Measurements from ENCODE around the gene CPN1. TPM values are rescaled to one million over a fixed set of nuclear protein-coding genes. Genes with fewer than 3 reads are reported as not detected.

Gene CPN1
- total RNA-seq, 2 experiments from 2014 or later: not detected

GRCh38 chr10:99996671-99997648 is 84.7 kb downstream of the CPN1 start:
- Mint-ChIP-seq H3K27me3 (no peaks in the 10 kb centered on the region), H3K9me3 (no peaks in the 10 kb centered on the region), H3K27ac (no peak overlapping the region), H3K36me3 (ENCODE audit: low read depth) (no peaks in the 10 kb centered on the region), H3K4me3 (no peak overlapping the region), H3K4me1 (peaks cover 23% of the 10 kb centered on the region)
- DNase-seq: no peak
- ChIA-PET POLR2A (interaction anchor here (0.9 kb wide), 1 partner anchor 12 kb away, joined by 3 read pairs; the partner anchor contains the start of gene DNMBP), CTCF (interaction anchor here (0.6 to 2.6 kb wide), 4 partner anchors 9 to 151 kb away, joined by 4 to 13 read pairs (median 4); partner anchors contain the start of gene DNMBP)

DNA sequence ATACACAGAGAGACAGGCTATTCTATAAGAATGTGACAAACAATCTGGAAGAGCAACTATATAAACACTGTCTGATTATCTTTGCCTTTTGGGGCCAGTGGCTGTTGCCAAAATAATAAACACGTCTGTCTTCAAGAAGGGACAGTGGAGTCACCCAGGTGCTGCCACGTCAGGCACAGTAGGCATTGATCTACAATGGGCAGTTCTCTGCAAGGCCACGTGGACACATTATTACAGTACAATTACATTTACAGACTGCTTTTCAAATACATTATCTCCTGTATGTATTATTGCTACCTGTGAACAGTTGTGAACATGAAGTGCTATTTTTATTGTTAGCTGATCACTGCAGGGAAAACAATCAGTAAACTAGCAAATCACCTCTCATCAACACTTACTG is 86.0 kb downstream of the CPN1 start:
- Mint-ChIP-seq H3K27me3 (no peaks in the 10 kb centered on the region), H3K4me1 (peaks cover 23% of the 10 kb centered on the region), H3K36me3 (ENCODE audit: low read depth) (no peaks in the 10 kb centered on the region), H3K27ac (no peak overlapping the region), H3K9me3 (no peaks in the 10 kb centered on the region), H3K4me3 (no peak overlapping the region)
- DNase-seq: no peak
- POLR2A ChIA-PET: interaction anchor here (1.3 to 2.6 kb wide), 2 partner anchors 10 to 13 kb away, joined by 7 read pairs; partner anchors contain the start of gene DNMBP
- CTCF ChIA-PET: interaction anchor here (1.4 to 2.6 kb wide), 5 partner anchors 10 to 50 kb away, joined by 4 to 14 read pairs (median 6); partner anchors contain the start of gene DNMBP

DNA sequence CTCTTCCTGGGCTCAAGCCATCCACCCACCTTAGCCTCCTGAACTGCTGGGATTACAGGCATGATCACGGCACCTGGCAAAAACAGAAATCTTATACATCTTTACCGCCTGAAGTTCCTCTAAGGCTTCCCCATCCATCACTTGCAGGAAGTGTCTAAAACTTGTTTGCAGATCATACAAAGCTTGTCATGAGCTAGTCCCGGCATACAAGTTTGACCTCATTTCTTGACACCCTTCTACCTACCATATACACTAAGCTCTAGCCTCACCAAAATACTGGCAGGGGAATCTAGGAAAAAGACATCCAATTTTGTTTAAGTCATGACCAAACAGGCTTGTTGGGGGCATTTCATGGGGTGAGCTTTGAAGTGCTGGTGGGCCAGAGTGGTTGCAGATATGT is 86.4 kb downstream of the CPN1 start:
- CTCF ChIA-PET: interaction anchor here (1.3 to 2.6 kb wide), 5 partner anchors 10 to 50 kb away, joined by 3 to 14 read pairs (median 4); partner anchors contain the start of gene DNMBP
- Mint-ChIP-seq H3K27ac (no peak overlapping the region), H3K4me3 (no peak overlapping the region), H3K9me3 (no peaks in the 10 kb centered on the region), H3K36me3 (ENCODE audit: low read depth) (no peaks in the 10 kb centered on the region), H3K27me3 (no peaks in the 10 kb centered on the region), H3K4me1 (peaks cover 23% of the 10 kb centered on the region)
- no peak for DNase-seq
- POLR2A ChIA-PET: interaction anchor here (1.2 to 2.6 kb wide), 4 partner anchors 10 to 230 kb away, joined by 3 to 7 read pairs (median 5); partner anchors contain the start of gene DNMBP

- no peak overlapping the region for H3K27ac Mint-ChIP-seq
- CTCF ChIA-PET: interaction anchor here (0.6 to 2.6 kb wide), 9 partner anchors 10 to 149 kb away, joined by 3 to 14 read pairs (median 4); partner anchors contain the start of gene DNMBP
- POLR2A ChIA-PET: interaction anchor here (0.7 to 2.6 kb wide), 5 partner anchors 11 to 229 kb away, joined by 3 to 7 read pairs (median 3); partner anchors contain the start of gene DNMBP
- no peaks in the 10 kb centered on the region for H3K9me3 Mint-ChIP-seq
- H3K4me1 Mint-ChIP-seq: peaks cover 23% of the 10 kb centered on the region
- no peaks in the 10 kb centered on the region for H3K36me3 Mint-ChIP-seq (ENCODE audit: low read depth)
- no peak for DNase-seq
- no peaks in the 10 kb centered on the region for H3K27me3 Mint-ChIP-seq
- no peak overlapping the region for H3K4me3 Mint-ChIP-seq
Measured at GRCh38 chr10:99994801-99995200, 86.9 kb downstream of the CPN1 start.

DNA sequence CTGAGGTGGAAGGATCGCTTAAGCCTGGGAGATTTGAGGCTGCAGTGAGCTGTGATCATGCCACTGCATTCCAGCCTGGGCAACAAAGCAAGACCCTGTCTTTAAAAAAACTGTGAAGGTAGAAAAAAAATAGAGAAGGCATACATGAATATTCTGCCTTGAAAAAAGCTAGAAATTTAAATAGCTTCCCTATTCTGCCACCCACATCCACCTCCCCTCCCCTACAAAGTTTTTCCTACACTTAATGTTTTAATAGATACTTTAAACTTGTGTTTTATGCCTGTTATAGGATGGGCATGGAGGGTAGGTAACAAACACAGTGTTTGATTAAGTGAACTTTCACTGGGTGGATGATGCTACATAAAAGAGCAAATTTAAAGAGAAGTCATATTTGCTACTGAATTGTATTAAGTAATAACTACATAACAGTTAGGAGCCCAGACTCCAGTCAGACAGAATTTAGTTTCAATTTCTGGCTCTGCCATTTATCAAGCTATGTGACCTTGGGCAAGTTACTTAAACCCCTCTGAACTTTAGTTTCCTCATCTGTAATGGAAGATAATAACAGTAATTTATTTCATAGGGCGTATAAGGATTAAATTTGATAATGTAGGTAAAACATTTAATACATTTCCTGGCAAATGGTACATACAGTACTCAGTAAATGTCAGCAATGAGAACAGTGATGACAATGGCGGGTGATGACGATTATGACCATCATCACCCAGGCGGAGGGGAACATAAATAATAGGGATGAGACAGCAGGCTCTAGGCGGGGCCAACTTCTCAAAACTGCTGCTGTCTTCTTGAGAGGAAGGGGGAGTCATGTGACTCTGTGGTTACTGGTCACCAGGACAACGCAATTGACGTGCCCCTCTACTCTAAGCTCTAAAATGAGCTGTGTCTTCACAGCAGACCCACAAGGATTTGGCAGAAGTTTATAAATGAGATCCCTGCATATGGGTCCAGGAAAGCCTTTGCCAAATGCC is 87.7 kb downstream of the CPN1 start:
- no peak overlapping the region for H3K27ac Mint-ChIP-seq
- H3K27me3 Mint-ChIP-seq: no peaks in the 10 kb centered on the region
- ChIA-PET CTCF (interaction anchor here (0.6 to 2.6 kb wide), 9 partner anchors 9 to 148 kb away, joined by 3 to 14 read pairs (median 4); partner anchors contain the start of gene DNMBP), POLR2A (interaction anchor here (0.7 to 2.6 kb wide), 8 partner anchors 9 to 1526 kb away, joined by 3 to 7 read pairs (median 3); partner anchors contain the start of gene DNMBP)
- H3K4me1 Mint-ChIP-seq: peaks cover 20% of the 10 kb centered on the region
- H3K9me3 Mint-ChIP-seq: no peaks in the 10 kb centered on the region
- no peak overlapping the region for H3K4me3 Mint-ChIP-seq
- H3K36me3 Mint-ChIP-seq (ENCODE audit: low read depth): no peaks in the 10 kb centered on the region
- DNase-seq: peak; percentile 70

Other genes with a start within 250 kb of the CPN1 start
- gene DNMBP, start 71.9 kb downstream of the CPN1 start, total RNA-seq: 1 to 10 TPM; 4.8 to 5.1 TPM
- 10 to 100 TPM; 12.6 to 14.4 TPM for gene ERLIN1, start 104.2 kb upstream of the CPN1 start, total RNA-seq
- gene CHUK, start 147.7 kb upstream of the CPN1 start, total RNA-seq: 10 to 100 TPM; 23.6 to 24.7 TPM
- 10 to 100 TPM; 36.0 to 36.7 TPM for gene CWF19L1, start 185.8 kb upstream of the CPN1 start, total RNA-seq
- 10 to 100 TPM; 47.5 to 48.8 TPM for gene BLOC1S2, start 204.8 kb upstream of the CPN1 start, total RNA-seq
- gene PKD2L1, start 248.4 kb upstream of the CPN1 start, total RNA-seq: under 1 TPM in 1 of 2 experiments, not detected in 1; 0.18 TPM

Measured in activated CD4-positive, alpha-beta memory T cell treated with anti-CD3 and anti-CD28 coated beads, Interleukin-2, amount 10 ng/mL, durations not matched to agents 7 days and 5 days (primary cell).